Endothelial cell of umbilical vein (primary cell): ENCODE results near the gene CXADR. TPM values are rescaled to one million over a fixed set of nuclear protein-coding genes. Genes with fewer than 3 reads are reported as not detected.

Experiments
- BruUV-seq: library from RNA; stranded (reverse); fragments of 400-500 nt; replicated peaks from 2 replicates; lab custom pipeline; 2021; lab: Mats Ljungman, UMichigan
- CTCF ChIA-PET: fragments of 300-600, 350-600 bp; sonication (Branson Sonifier 250); formaldehyde crosslinking; loops from one replicate; lab custom pipeline; 2021; ENCODE audit warnings: antibody characterized with exemption, inconsistent platforms; lab: Charles Lee
- POLR2A ChIA-PET: fragments of 300-600, 350-600 bp; sonication (Branson Sonifier 250); formaldehyde crosslinking; loops from one replicate; lab custom pipeline; 2021; ENCODE audit warnings: antibody characterized with exemption, inconsistent platforms; lab: Charles Lee
- DNase-seq: peaks from one replicate; pipeline ENCODE4 v3.0.0-alpha.2; 2011; ENCODE audit warnings: low read depth, low spot score
- FAIRE-seq: peaks from 2 replicates; lab custom pipeline; 2011; peaks lifted over from hg19 to GRCh38; lab: Jason Lieb, UNC
- H2AFZ ChIP-seq: 2 replicates; pipeline ENCODE4 v1.6.0; 2012; ENCODE audit warnings: low read depth, low read length, control low read depth, inconsistent platforms
- H3K27ac ChIP-seq: 2 replicates; pipeline ENCODE4 v1.5.1; 2011; ENCODE audit warnings: low read depth, mild to moderate bottlenecking, control low read depth, low read length, moderate library complexity; ENCODE audit not compliant: insufficient read depth
- H3K27me3 ChIP-seq, 2 experiments: 2 replicates each; pipeline versions ENCODE4 v1.6.0 to v1.6.1; 2011; ENCODE audit warnings: low read length in 2 of 2, mixed read lengths in 1 of 2; ENCODE audit not compliant: control insufficient read depth in 2 of 2, insufficient read depth in 2 of 2
- H3K36me3 ChIP-seq, 2 experiments: 2 replicates in 1 of 2; 3 replicates in 1 of 2; pipeline ENCODE4 v1.5.1; 2011; ENCODE audit warnings: low read length in 2 of 2, mild to moderate bottlenecking in 1 of 2, moderate library complexity in 1 of 2; ENCODE audit not compliant: control insufficient read depth in 2 of 2, insufficient read depth in 2 of 2; ENCODE audit errors: extremely low read depth in 1 of 2
- H3K4me1 ChIP-seq: 3 replicates; pipeline ENCODE4 v1.5.1; 2011; ENCODE audit warnings: mild to moderate bottlenecking, low read length; ENCODE audit not compliant: control insufficient read depth, insufficient read depth; ENCODE audit errors: extremely low read depth
- H3K4me2 ChIP-seq: 2 replicates; pipeline ENCODE4 v1.6.1; 2011; ENCODE audit warnings: low read length, control low read depth, mixed read lengths; ENCODE audit not compliant: insufficient read depth
- H3K4me3 ChIP-seq, 3 experiments: fragments of 200-600 bp in 1 of 3; sonication (generic), shearing (Covaris generic) in 1 of 3; replicated peaks in 1 of 3; 2 replicates each; pipeline ENCODE4 v1.5.1; 2011 to 2016; ENCODE audit warnings: control low read depth in 3 of 3, low read length in 3 of 3, mild to moderate bottlenecking in 2 of 3, inconsistent platforms in 1 of 3, low read depth in 1 of 3, moderate library complexity in 1 of 3; ENCODE audit not compliant: insufficient read depth in 1 of 3
- H3K79me2 ChIP-seq: 2 replicates; pipeline ENCODE4 v1.6.0; 2012; ENCODE audit warnings: low read length, inconsistent platforms; ENCODE audit not compliant: control insufficient read depth, insufficient read depth
- H3K9ac ChIP-seq: replicated peaks from 2 replicates; pipeline ENCODE3; 2011; ENCODE audit warnings: low read length, control low read depth; ENCODE audit not compliant: insufficient read depth; ENCODE audit errors: extremely low read depth
- H3K9me1 ChIP-seq: replicated peaks from 3 replicates; pipeline ENCODE4 v1.6.0; 2011; ENCODE audit warnings: mild to moderate bottlenecking, low read length; ENCODE audit not compliant: control insufficient read depth, insufficient read depth; ENCODE audit errors: extremely low read depth
- H3K9me3 ChIP-seq: replicated peaks from 2 replicates; pipeline ENCODE4 v1.5.1; 2012; ENCODE audit warnings: low read length, inconsistent platforms; ENCODE audit not compliant: control insufficient read depth, insufficient read depth
- H4K20me1 ChIP-seq: replicated peaks from 2 replicates; pipeline ENCODE3; 2011; ENCODE audit warnings: mild to moderate bottlenecking, low read length; ENCODE audit not compliant: control insufficient read depth, insufficient read depth; ENCODE audit errors: extremely low read depth
- CTCF ChIP-seq, 2 donors: IDR thresholded peaks; 1 replicate in 1 of 2; 2 replicates in 1 of 2; pipeline ENCODE4 v1.5.1; 2011; ENCODE audit warnings: low read length in 2 of 2, mild to moderate bottlenecking in 2 of 2, moderate library complexity in 2 of 2, control low read depth in 1 of 2, inconsistent platforms in 1 of 2, low read depth in 1 of 2; ENCODE audit not compliant: insufficient read depth in 1 of 2; ENCODE audit errors: extremely low read depth in 1 of 2
- EZH2 ChIP-seq: IDR thresholded peaks from 2 replicates; pipeline ENCODE4 v1.6.1; 2012; ENCODE audit warnings: borderline replicate concordance, low read depth, mild to moderate bottlenecking, moderate library complexity, low read length, inconsistent platforms; ENCODE audit not compliant: severe bottlenecking
- FOS ChIP-seq: IDR thresholded peaks from 2 replicates; pipeline ENCODE4 v1.6.1; 2011; ENCODE audit warnings: mild to moderate bottlenecking, low read length, moderate library complexity, borderline replicate concordance; ENCODE audit not compliant: insufficient read depth
- GATA2 ChIP-seq: IDR thresholded peaks from 2 replicates; pipeline ENCODE4 v1.7.0; 2011; ENCODE audit warnings: low read depth, mild to moderate bottlenecking, moderate library complexity, mixed read lengths, low read length; ENCODE audit not compliant: insufficient read length, insufficient read depth
- JUN ChIP-seq: IDR thresholded peaks from 2 replicates; pipeline ENCODE4 v1.6.1; 2011; ENCODE audit warnings: borderline replicate concordance, low read depth; ENCODE audit not compliant: insufficient read length, insufficient read depth
- MAX ChIP-seq: IDR thresholded peaks from 2 replicates; pipeline ENCODE4 v1.6.1; 2011; ENCODE audit not compliant: insufficient read depth, insufficient read length
- MYC ChIP-seq: IDR thresholded peaks from one replicate; pipeline ENCODE4 v1.6.1; 2011; ENCODE audit warnings: mild to moderate bottlenecking, low read depth, low read length
- POLR2A ChIP-seq: IDR thresholded peaks from 2 replicates; pipeline ENCODE4 v1.6.1; 2012; ENCODE audit warnings: low read depth, mild to moderate bottlenecking, control low read depth, low read length
- POLR2AphosphoS5 ChIP-seq: IDR thresholded peaks from 2 replicates; pipeline ENCODE4 v1.6.1; 2012; ENCODE audit warnings: low read depth, mild to moderate bottlenecking, control low read depth, low read length, moderate library complexity; ENCODE audit not compliant: insufficient read depth
- dilution Hi-C: fragments of 300-500 bp; cut with MboI; formaldehyde crosslinking; loops from one replicate; pipeline ENCODE4 v1.15.0; 2019; ENCODE audit warnings: low sequenced_read_pairs; ENCODE audit not compliant: extremely low pct_ligation_motif_present
- intact Hi-C: fragments of 100-400 bp; cut with micrococcal nuclease; formaldehyde crosslinking; loops from one replicate; pipeline ENCODE4 v1.10.0; 2022
- polyA plus RNA-seq, 4 experiments: library from polyadenylated mRNA; depleted of rRNA in 3 of 4; stranded (reverse) in 3 of 4; unstranded in 1 of 4; fragments of >200 nt; gene quantifications; 2 replicates each; pipeline versions ENCODE4 v1.2.1 to v1.2.3, GENCODE V29; 2011 to 2012; ENCODE audit warnings: missing spikeins in 1 of 4
- total RNA-seq: library from RNA; stranded (reverse); gene quantifications from 2 replicates; pipeline ENCODE4 v1.2.3, GENCODE V29; 2021

Gene CXADR
- total and polyA plus RNA-seq, 2 donors (not counting 3 experiments of a cell fraction or from before 2014, with no cell fraction given): 3.2 to 12.2 TPM

- no peaks in the 10 kb centered on the region for H3K27me3 ChIP-seq
- no peak overlapping the region for H2AFZ ChIP-seq
- no TSS peak for BruUV-seq
- ChIA-PET CTCF (interaction anchor here (1.1 to 1.9 kb wide), 2 partner anchors 28 to 93 kb away, joined by 4 to 5 read pairs; no protein-coding TSS in a partner anchor), POLR2A (no interaction called here)
- TF ChIP-seq JUN (no peak), MYC (no peak), EZH2 (no peak), POLR2A (no peak), POLR2AphosphoS5 (no peak), GATA2 (no peak), CTCF (IDR thresholded peaks at IDR 0.05; ENCODE audit: extremely low read depth in 1 of 2, insufficient read depth in 1 of 2, low read depth in 1 of 2, low read length in 2 of 2) (no peak), FOS (no peak), MAX (no peak)
- no peaks in the 10 kb centered on the region for H4K20me1 ChIP-seq
- no peak overlapping the region for H3K9ac ChIP-seq
- H3K4me3 ChIP-seq: no peak overlapping the region
- H3K27ac ChIP-seq: no peak overlapping the region
- intact Hi-C loops: no loop called here
- H3K9me3 ChIP-seq: no peaks in the 10 kb centered on the region
- H3K36me3 ChIP-seq: no peaks in the 10 kb centered on the region
- peaks cover 5% of the 10 kb centered on the region for H3K4me1 ChIP-seq
- dilution Hi-C loops: no loop called here
- no peaks in the 10 kb centered on the region for H3K9me1 ChIP-seq
- DNase-seq: peak; percentile 37
- H3K79me2 ChIP-seq: no peaks in the 10 kb centered on the region
- no peak overlapping the region for H3K4me2 ChIP-seq
- peak; percentile 55 for FAIRE-seq
These were observed 33.2 kb upstream of the CXADR start for GRCh38 chr21:17479606-17480005.
